GM23248 (cell line): ENCODE measurements around the gene ADAM12. TPM values are rescaled to one million over a fixed set of nuclear protein-coding genes. Genes with fewer than 3 reads are reported as not detected.

ENCODE experiments used
- DNase-seq: peaks from one replicate; pipeline ENCODE4 v3.0.0-alpha.2; 2015
- H2AFZ ChIP-seq: fragments of 200-600 bp; sonication (generic); 2 replicates; pipeline ENCODE4 v1.6.1; 2016; ENCODE audit warnings: antibody characterized with exemption
- H3F3A ChIP-seq: fragments of 200-600 bp; sonication (generic); 2 replicates; pipeline ENCODE4 v1.6.1; 2016; ENCODE audit warnings: mild to moderate bottlenecking, antibody characterized with exemption, mixed run types; ENCODE audit not compliant: insufficient read depth
- H3K27ac ChIP-seq: fragments of 200-600 bp; sonication (generic); 2 replicates; pipeline ENCODE4 v1.5.1; 2016; ENCODE audit warnings: mild to moderate bottlenecking
- H3K27me3 ChIP-seq: fragments of 200-600 bp; sonication (generic); replicated peaks from 2 replicates; pipeline ENCODE4 v1.6.1; 2016; ENCODE audit warnings: mild to moderate bottlenecking; ENCODE audit not compliant: insufficient read depth
- H3K36me3 ChIP-seq: fragments of 200-600 bp; sonication (generic); 2 replicates; pipeline ENCODE4 v1.6.1; 2016; ENCODE audit warnings: low read depth, mild to moderate bottlenecking
- H3K4me1 ChIP-seq: fragments of 200-600 bp; sonication (generic); 2 replicates; pipeline ENCODE4 v1.6.1; 2016; ENCODE audit warnings: mild to moderate bottlenecking; ENCODE audit not compliant: insufficient read depth
- H3K4me2 ChIP-seq: fragments of 200-600 bp; sonication (generic); one replicate; pipeline ENCODE4 v1.6.1; 2016; ENCODE audit warnings: mild to moderate bottlenecking; ENCODE audit not compliant: unreplicated experiment
- H3K4me3 ChIP-seq: fragments of 200-600 bp; sonication (generic); 2 replicates; pipeline ENCODE4 v1.5.1; 2016; ENCODE audit warnings: mild to moderate bottlenecking
- H3K79me2 ChIP-seq: fragments of 200-600 bp; sonication (generic); 2 replicates; pipeline ENCODE4 v1.6.1; 2016; ENCODE audit warnings: mild to moderate bottlenecking; ENCODE audit not compliant: insufficient read depth
- H3K9ac ChIP-seq: fragments of 200-600 bp; sonication (generic); 2 replicates; pipeline ENCODE4 v1.6.1; 2016; ENCODE audit warnings: mild to moderate bottlenecking
- H3K9me2 ChIP-seq: fragments of 200-600 bp; sonication (generic); 2 replicates; pipeline ENCODE4 v1.6.1; 2016; ENCODE audit warnings: mixed run types, mild to moderate bottlenecking, moderate library complexity; ENCODE audit not compliant: insufficient read depth
- H3K9me3 ChIP-seq: fragments of 200-600 bp; sonication (generic); one replicate; pipeline ENCODE4 v1.6.1; 2017; ENCODE audit warnings: low read depth
- H4K20me1 ChIP-seq: fragments of 200-600 bp; sonication (generic); 2 replicates; pipeline ENCODE4 v1.6.0; 2016; ENCODE audit not compliant: insufficient read depth
- EZH2 ChIP-seq: fragments of 200-600 bp; sonication (generic); IDR thresholded peaks from 2 replicates; pipeline ENCODE4 v1.6.1; 2018; ENCODE audit warnings: antibody characterized with exemption, mild to moderate bottlenecking; ENCODE audit not compliant: insufficient read depth, poor library complexity, severe bottlenecking
- EZH2phosphoT487 ChIP-seq: fragments of 200-600 bp; sonication (generic); IDR thresholded peaks from 2 replicates; pipeline ENCODE4 v1.6.1; 2018; ENCODE audit warnings: antibody characterized with exemption, moderate library complexity, mild to moderate bottlenecking, low read depth; ENCODE audit not compliant: insufficient read depth
- WGBS, 2 experiments: methylation state at CpG; one replicate each; pipeline ENCODE4 v1.1.6; 2015 to 2017; ENCODE audit warnings: low lambda C conversion rate in 2 of 2, low coverage in 1 of 2; ENCODE audit errors: missing lambda C conversion rate in 2 of 2; 5-methylcytosine and 5-hydroxymethylcytosine counted together
- in situ Hi-C: fragments of 300-500 bp; cut with MboI; formaldehyde crosslinking; loops from 2 replicates; pipeline ENCODE4 v1.15.0; 2020
- polyA plus RNA-seq: library from polyadenylated mRNA; unstranded; fragments of >200 nt; fragmentation: Nextera tagmentation; extraction: Ambion mirVana; gene quantifications from 2 replicates; pipeline ENCODE4 v1.2.1, GENCODE V29; 2016
- total RNA-seq: library from RNA; depleted of rRNA; stranded (reverse); fragments of >200 nt; shearing (Covaris generic); gene quantifications from 2 replicates; pipeline ENCODE4 v1.2.3, GENCODE V29; 2014

The ADAM12 gene
- total and polyA plus RNA-seq, 2 experiments from 2014 or later = 58.4 to 127 TPM

- DNase-seq = no peak
- H3K9ac ChIP-seq = peak overlapping the region; percentile 82
Measured at GRCh38 chr10:126420567-126421300, 32.5 kb upstream of the ADAM12 start.

GRCh38 chr10:126417220-126417825 is 29.0 kb upstream of the ADAM12 start:
- DNase-seq = peak; percentile 62
- H4K20me1 ChIP-seq = no peaks in the 10 kb centered on the region

More at GRCh38 chr10:126420567-126421300, 32.5 kb upstream of the ADAM12 start:
- TF ChIP-seq EZH2 (no peak), EZH2phosphoT487 (no peak)
- no peaks in the 10 kb centered on the region for H3K36me3 ChIP-seq
- in situ Hi-C loops = no loop called here
- H3K27ac ChIP-seq = peak overlapping the region; percentile 97
- no peak overlapping the region for H3K4me3 ChIP-seq
- H3K4me1 ChIP-seq = peaks cover 33% of the 10 kb centered on the region
- H3F3A ChIP-seq = peaks cover 29% of the 10 kb centered on the region
- H4K20me1 ChIP-seq = no peaks in the 10 kb centered on the region
- H3K4me2 ChIP-seq = peak overlapping the region; percentile 73
- 0 out of 2 replicates have a peak overlapping the region, but pooled peaks have one; percentile 53 for H2AFZ ChIP-seq
- no peaks in the 10 kb centered on the region for H3K9me2 ChIP-seq
- no peaks in the 10 kb centered on the region for H3K9me3 ChIP-seq
- 85 to 86% methylated on average over 12 of the region's 12 CpGs for WGBS, 2 experiments
- no peaks in the 10 kb centered on the region for H3K27me3 ChIP-seq
- no peaks in the 10 kb centered on the region for H3K79me2 ChIP-seq

DNA sequence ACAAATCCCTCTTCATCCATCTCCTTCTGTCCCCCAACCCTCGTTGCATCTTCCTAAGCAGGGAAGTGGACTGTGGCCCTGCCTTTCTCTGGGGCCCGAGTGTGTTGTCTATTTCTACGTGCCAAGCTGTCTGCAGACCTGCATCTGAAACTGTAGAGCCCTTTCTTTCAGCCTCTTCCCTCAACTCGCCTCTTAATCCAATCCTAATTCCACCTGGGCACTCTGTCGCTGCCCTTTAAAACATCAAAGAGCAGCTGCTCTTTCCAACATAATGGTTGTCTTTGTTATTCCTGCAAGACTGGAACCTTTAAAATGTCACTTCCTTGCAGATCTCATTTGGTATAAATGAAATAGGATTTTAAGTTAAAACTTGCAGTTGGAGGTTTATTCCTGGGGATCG is 21.5 kb upstream of the ADAM12 start:
- Histone ChIP-seq H2AFZ (no peak overlapping the region), H3K9me2 (no peaks in the 10 kb centered on the region), H3K36me3 (no peaks in the 10 kb centered on the region), H3K9ac (no peak overlapping the region), H4K20me1 (no peaks in the 10 kb centered on the region), H3K27me3 (no peaks in the 10 kb centered on the region), H3K79me2 (no peaks in the 10 kb centered on the region), H3K4me3 (no peak overlapping the region), H3K4me1 (peaks cover 8% of the 10 kb centered on the region), H3K4me2 (no peak overlapping the region), H3F3A (no peaks in the 10 kb centered on the region), H3K9me3 (no peaks in the 10 kb centered on the region), H3K27ac (no peak overlapping the region)
- WGBS, 2 experiments = 87 to 91% methylated on average over 6 of the region's 6 CpGs
- no peak for DNase-seq
- no peak for TF ChIP-seq EZH2
- in situ Hi-C loops = no loop called here

More at GRCh38 chr10:126417220-126417825, 29.0 kb upstream of the ADAM12 start:
- H3K4me1 ChIP-seq = peaks cover 23% of the 10 kb centered on the region
- no peak overlapping the region for H2AFZ ChIP-seq
- H3K4me2 ChIP-seq = no peak overlapping the region
- no peaks in the 10 kb centered on the region for H3K79me2 ChIP-seq
- in situ Hi-C loops = no loop called here
- H3K9me2 ChIP-seq = no peaks in the 10 kb centered on the region
- no peaks in the 10 kb centered on the region for H3K36me3 ChIP-seq
- H3K4me3 ChIP-seq = no peak overlapping the region
- H3K9ac ChIP-seq = no peak overlapping the region
- H3K27me3 ChIP-seq = no peaks in the 10 kb centered on the region
- 47 to 54% methylated on average over 4 of the region's 4 CpGs for WGBS, 2 experiments
- TF ChIP-seq EZH2 = no peak
- TF ChIP-seq EZH2phosphoT487 = no peak
- H3K27ac ChIP-seq = no peak overlapping the region
- H3K9me3 ChIP-seq = no peaks in the 10 kb centered on the region
- H3F3A ChIP-seq = peaks cover 17% of the 10 kb centered on the region

GRCh38 chr10:126408953-126409641 is 20.8 kb upstream of the ADAM12 start:
- no peaks in the 10 kb centered on the region for H3F3A ChIP-seq
- H3K4me2 ChIP-seq = no peak overlapping the region
- 81 to 87% methylated on average over 11 of the region's 11 CpGs for WGBS, 2 experiments
- no peaks in the 10 kb centered on the region for H4K20me1 ChIP-seq
- in situ Hi-C loops = no loop called here
- no peaks in the 10 kb centered on the region for H3K9me3 ChIP-seq
- peaks cover 8% of the 10 kb centered on the region for H3K4me1 ChIP-seq
- H3K9me2 ChIP-seq = no peaks in the 10 kb centered on the region
- no peak overlapping the region for H3K4me3 ChIP-seq
- H2AFZ ChIP-seq = no peak overlapping the region
- no peaks in the 10 kb centered on the region for H3K79me2 ChIP-seq
- H3K27me3 ChIP-seq = no peaks in the 10 kb centered on the region
- H3K36me3 ChIP-seq = no peaks in the 10 kb centered on the region
- TF ChIP-seq EZH2phosphoT487 = no peak
- TF ChIP-seq EZH2 = no peak
- no peak overlapping the region for H3K9ac ChIP-seq
- no peak overlapping the region for H3K27ac ChIP-seq
- DNase-seq = no peak
